ENCODE results near the gene SPDYC.
"Not testable (repeated sequence)": the region's sequence is repeated elsewhere in the genome, so short reads cannot be mapped to it uniquely, and the experiment has no call there.

The SPDYC gene

GRCh38 chr11:65134952-65135632 lies 34.9 kb upstream of the SPDYC start:
- FAIRE-seq = peak; percentile 84

DNA sequence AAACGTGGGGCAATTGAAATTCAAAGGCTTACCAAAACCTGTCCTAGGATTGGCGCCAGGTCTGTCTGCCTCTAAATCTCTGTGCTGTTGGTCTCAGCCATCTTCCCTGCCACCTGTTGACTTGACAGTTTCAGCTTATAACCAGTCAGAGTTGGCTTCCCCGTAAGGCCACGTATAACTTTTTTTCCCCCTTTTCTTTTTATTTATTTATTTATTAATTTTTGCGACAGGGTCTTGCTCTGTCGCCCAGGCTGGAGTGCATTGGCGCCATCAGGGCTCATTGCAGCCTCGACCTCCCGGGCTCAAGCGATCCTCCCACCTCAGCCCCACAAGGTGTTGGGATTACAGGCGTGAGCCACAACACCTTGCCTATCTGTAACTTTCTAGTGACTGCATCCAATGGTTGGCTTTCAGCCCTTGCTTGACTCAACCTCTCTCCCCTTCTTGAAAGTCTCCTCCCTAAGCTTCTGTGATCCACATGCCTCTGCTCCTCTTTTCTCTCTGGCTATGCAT lies 34.3 kb upstream of the SPDYC start:
- FAIRE-seq = no peak

GRCh38 chr11:65136515-65137096 lies 33.4 kb upstream of the SPDYC start:
- no peak for FAIRE-seq

DNA sequence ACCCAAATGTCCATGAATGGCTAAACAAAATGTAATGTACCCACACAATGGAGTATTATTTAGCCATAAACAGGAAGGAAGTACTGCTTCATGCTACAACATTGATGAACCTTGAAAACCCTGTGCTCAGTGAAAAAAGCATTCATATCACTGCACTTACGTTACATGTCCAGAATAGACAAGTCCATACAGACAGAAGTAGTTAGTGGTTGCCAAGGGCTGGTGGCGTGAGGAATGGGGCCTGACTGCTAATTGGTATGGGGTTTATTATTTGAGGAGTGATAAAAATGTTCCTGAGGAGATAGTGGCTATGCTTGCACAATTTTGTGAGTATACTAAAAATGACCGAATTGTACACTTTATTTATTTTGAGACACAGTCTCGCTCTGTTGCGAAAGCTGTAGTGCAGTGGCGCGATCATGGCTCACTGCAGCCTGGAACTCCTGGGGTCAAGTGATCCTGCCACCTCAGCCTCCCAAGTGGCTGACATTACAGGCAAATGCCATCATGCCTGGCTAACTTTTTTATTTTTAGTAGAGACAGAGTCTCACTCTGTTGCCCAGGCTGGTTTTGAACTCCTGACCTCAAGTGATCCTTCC lies 28.0 kb upstream of the SPDYC start:
- FAIRE-seq = no peak

DNA sequence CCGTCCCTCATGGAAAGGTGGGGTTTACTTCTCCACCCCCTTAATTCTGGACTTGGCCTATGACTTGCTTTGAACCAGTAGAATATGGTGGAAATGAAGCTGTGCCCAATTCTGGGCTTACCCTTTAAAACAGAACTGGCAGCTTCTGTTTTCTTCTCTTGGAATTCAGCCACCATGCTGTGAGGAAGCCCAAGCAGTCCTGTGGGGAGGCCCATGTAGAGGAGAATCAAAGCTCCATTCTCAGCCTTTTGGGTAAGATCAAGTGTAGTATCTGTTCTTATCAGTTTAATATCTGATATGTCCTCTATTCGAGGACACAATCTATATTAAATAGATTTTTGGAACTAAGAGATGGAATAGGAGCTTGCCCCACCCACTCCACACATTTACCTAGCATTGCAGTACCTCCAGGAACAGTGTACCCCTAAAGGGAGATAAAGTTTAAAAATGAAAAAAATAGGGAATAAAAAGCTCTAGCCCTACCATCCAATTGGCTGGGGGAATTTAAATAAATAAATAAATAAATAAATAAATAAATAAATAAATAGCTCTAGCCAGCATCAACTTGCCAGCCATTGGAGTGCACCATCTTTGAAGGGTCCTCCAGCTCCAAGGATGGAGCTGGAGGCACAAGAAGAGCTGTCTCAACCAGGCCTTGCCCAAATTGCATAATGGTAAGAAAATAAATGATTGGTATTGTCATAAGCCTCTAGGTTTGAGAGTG lies 22.5 kb upstream of the SPDYC start:
- FAIRE-seq = no peak

DNA sequence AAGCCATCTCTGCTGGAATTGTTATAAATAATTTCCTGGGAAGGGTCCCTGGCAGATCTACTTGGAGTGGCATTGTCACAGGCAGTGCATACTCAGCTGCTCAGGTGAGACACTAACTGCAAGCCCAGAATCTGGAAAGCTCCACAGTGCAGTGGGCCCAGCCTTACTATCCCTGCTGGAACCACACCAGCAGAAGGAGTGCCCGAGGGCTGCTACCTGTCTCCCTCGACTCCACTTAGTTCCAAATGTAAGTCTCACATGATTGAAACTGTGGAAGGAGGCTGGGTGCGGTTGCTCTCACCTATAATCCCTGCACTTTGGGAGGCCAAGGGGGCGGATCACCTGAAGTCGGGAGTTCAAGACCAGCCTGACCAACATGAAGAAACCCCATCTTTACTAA lies 21.4 kb upstream of the SPDYC start:
- FAIRE-seq = no peak

- not testable (repeated sequence) for FAIRE-seq
Measured at GRCh38 chr11:65150131-65150508, 19.9 kb upstream of the SPDYC start.

DNA sequence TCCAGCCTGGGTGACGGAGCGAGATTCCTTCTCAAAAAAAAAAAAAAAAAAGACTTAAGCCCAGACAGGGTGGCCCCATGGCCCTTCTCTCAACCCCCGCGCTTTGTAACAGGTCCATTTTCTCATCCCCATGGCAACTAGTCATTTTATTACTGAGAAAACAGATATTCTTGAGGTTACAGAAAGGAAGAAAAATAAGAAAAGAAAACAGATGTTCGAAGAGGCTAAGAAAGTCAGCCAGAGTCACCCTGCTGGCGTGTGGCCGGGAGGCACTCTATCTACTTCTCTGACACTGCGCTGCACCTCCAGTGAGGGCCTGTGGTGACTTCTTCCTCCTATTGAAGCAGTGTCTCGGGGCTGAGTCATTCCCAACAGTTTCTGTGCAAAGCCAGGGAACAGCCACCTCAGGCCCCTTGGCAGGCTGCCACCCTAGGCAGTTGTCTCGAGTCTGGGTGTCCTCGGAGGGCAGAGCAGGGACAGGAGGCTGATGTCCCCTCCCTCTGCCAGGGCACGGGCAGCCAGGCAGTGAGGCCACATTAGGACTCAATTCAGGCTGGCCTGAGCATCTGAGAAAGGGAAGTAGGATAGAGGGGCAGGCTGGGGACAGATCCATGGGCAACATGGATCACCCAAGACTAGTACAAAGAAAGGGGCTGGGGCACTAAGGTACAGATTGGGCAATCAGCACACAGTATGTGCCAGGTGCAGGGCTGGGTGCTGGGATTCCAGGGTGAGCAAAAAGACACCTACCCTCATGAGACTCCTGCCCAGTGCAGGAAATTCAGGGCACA lies 19.3 kb upstream of the SPDYC start:
- FAIRE-seq = no peak

- FAIRE-seq = no peak
Measured at GRCh38 chr11:65151331-65151899, 18.6 kb upstream of the SPDYC start.

DNA sequence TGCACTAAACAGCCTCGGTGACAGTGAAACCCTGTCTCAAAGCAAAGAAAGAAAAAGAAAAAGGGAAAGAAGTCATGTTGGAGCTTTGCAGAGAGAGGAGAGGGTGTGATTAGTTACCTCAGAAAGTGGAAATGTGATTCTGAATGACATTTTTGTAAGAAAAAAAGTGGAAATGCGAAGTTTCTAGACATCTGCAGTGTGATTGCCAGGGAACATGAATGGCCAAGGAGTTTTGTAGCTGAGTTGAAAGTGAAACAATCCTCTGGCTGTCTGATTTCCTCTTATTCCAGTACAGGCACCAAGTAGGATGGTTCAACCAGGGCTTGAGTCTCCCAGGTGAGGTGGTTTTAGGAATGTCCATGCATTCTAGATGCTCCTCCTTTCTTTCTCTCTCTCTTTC lies 17.9 kb upstream of the SPDYC start:
- FAIRE-seq = no peak

DNA sequence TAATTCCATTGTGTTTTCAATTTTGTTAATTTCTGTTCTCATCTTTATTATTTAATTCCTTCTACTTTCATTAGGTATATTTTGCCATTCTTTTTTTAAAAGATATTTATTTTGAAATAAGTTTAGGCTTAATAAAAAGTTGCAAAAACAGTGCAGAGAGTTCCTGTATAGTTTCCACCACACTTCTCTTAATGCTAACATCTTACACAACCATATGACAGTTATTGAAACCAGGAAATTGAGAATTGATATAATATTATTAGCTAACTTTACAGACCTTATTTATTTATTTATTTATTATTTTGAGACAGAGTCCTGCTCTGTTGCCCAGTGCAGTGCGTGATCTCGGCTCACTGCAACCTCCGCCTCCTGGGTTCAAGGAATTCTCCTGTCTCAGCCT lies 13.8 kb upstream of the SPDYC start:
- FAIRE-seq = no peak

DNA sequence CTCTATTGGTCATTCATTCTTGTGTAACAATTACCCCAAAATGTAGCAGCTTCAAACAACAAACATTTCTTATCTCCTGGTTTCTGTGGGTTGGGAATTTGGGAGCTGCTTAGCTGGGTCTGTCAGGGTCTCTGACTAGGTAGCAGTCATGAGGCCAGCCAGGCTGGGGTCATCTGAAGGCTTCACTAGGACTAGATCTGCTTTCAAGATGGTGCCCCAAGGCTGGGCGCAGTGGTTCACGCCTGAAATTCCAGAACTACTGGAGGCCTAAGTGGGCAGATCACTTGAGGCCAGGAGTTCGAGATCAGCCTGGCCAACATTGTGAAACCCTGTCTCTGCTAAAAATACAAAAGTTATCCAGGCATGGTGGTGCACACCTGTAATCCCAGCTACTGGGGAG lies 13.1 kb upstream of the SPDYC start:
- FAIRE-seq = no peak

DNA sequence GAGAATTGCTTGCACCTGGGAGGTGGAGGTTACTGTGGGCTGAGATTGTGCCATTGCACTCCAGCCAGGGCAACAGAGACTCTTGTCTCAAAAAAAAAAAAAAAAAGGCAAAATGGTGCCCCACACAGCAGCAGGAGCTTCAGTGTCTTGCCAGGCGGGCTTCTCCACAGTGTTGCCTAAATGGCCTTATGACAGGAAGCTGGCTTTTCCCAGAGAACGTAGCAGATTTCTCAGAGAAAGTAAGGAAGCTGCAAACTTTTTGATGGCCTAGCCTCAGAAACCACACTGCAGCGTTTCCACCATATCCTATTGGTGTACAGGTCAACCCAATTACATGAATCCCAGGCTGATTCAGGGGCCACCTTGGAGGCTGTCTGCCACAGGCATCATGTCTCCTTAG lies 12.7 kb upstream of the SPDYC start:
- FAIRE-seq = no peak

DNA sequence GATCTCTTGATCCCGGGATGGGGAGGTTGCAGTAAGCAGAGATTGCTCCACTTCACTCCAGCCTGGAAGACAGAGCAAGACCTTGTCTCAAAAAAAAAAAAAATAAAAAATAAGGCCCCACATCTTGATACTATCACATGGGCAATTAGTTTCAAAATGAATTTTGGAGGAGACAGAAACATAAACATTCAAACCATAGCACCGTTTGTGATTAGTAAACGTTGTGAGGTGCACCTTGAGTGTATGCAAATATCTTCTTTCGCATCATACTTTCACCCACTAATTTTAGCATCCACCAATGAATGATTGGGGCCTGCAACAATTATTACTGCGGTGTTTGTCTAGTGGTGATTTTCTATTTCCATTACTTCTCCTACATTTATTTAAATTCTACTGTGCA lies 11.0 kb upstream of the SPDYC start:
- no peak for FAIRE-seq

- FAIRE-seq = no peak
Measured at GRCh38 chr11:65160643-65161042, 9.4 kb upstream of the SPDYC start.

- no peak for FAIRE-seq
Measured at GRCh38 chr11:65163684-65164083, 6.3 kb upstream of the SPDYC start.

DNA sequence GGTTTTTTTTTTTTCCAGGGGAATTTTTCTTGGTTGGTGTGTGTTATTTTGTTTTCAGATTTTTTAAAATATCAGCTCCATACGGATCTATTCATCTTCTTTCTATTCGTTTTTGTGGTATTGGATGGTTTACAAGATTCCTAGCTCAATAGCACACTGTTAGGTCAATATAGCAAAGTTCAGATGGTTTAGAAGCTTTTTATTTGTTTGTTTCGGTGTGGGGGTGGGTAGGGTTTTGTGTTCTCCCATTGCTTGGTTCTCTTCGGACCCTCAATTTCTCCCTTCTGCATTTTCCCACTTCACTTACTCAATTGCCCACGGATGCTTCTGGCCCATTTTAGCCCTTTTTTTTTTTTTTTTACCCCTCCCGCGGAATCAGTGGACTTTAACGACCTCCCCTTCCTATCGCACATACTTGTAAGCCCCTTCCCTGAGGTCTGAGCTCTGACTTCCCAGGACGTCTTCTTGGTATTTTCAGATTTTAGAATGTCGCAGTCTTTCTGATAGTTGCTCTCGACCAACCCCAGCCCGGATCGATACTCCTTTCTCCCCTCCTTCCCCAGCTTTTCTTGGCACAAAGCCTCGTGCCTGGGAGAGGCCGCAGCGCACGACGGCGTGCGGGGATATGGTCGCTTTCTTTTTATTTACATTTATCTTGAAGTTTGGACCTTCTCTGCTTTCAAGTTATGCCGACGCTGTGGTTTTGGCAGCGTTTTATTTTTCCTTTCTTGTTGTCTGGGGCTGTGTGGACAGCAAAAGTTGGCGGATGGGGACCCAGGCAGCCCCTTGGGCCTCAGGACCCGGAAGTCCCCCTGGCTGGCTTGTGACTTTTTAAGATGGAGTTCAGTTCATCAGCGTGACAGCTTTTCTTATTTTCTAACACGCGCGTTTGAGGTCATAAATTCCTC lies 4.4 kb upstream of the SPDYC start:
- FAIRE-seq = no peak

GRCh38 chr11:65166893-65167292 lies 3.1 kb upstream of the SPDYC start:
- no peak for FAIRE-seq

DNA sequence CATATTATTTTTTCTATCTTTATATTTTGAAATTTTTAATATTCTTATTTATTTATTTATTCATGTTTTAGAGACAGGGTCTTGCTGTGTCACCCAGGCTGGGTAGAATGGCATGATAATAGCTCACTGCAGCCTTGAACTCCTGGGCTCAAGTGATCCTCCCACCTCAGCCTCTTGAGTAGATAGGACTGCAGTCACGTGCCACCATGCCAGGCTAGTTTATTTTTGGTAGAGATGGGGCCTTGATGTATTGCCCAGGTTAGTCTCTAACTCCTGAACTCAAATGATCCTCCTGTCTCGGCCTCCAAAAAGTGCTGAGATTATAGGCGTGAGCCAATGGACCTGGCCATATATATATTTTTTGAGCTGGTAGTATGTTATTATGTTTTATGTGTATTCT lies 2.4 kb upstream of the SPDYC start:
- no peak for FAIRE-seq

- no peak for FAIRE-seq
Measured at GRCh38 chr11:65169164-65169641, 830 bp upstream of the SPDYC start.

DNA sequence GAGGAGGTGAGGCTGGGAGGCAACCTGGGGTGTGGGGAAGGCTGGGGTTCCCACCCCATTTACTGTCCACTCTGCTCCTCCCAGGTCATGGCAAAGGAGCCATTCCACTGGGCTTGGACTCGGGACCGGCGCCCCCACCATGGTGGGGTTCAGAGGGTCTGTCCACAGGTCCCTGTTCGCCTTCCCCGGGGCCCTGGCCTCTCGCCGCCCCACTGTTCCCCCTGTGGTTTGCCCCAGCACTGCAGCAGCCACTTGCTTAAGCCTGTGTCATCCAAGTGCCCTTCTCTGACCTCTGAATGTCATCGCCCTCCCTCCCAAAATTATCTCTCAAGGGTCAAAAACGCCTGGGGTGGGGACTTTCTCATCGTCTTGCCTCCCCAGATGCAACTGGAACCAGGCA lies 2.6 kb downstream of the SPDYC start:
- no peak for FAIRE-seq

All from islet of Langerhans (tissue), 1 donor.